Mucosa of descending colon (tissue), 3 donors: ENCODE results near the gene PRDX6. TPM values are rescaled to one million over a fixed set of nuclear protein-coding genes. Genes with fewer than 3 reads are reported as not detected.
A peak's percentile ranks its signal among the peaks of the same experiment; 100 is the strongest.

Experiments
- ATAC-seq: fragments of 200-7000 bp; cut with Tn5 transposase; one replicate; pipeline ENCODE4 v1.9.1; 2020; ENCODE audit warnings: mild to moderate bottlenecking, moderate library complexity
- DNase-seq, 3 donors: peaks; one replicate each; pipeline ENCODE4 v3.0.0-alpha.2; 2020
- H3K36me3 ChIP-seq: fragments of 200-600 bp; one replicate; pipeline ENCODE4 v1.8.0; 2021; ENCODE audit warnings: low read depth, mild to moderate bottlenecking
- H3K4me1 ChIP-seq: fragments of 200-600 bp; one replicate; pipeline ENCODE4 v1.8.0; 2021; ENCODE audit warnings: low read depth, mild to moderate bottlenecking
- H3K4me3 ChIP-seq: fragments of 200-600 bp; one replicate; pipeline ENCODE4 v1.8.0; 2021; ENCODE audit warnings: mild to moderate bottlenecking
- H3K9me3 ChIP-seq: fragments of 200-600 bp; one replicate; pipeline ENCODE4 v1.8.0; 2021; ENCODE audit warnings: mild to moderate bottlenecking
- CTCF ChIP-seq: fragments of 200-600 bp; IDR thresholded peaks from one replicate; pipeline ENCODE4 v1.8.0; 2022; ENCODE audit warnings: antibody characterized with exemption, mild to moderate bottlenecking
- intact Hi-C, 2 donors: fragments of 100-400 bp; cut with DNase I in 1 of 2; cut with micrococcal nuclease in 1 of 2; formaldehyde crosslinking; loops; one replicate each; pipeline versions ENCODE4 v1.11.0 to v1.11.1; 2022; cut with DNase I, micrococcal nuclease
- total RNA-seq, 3 donors: library from RNA; stranded (reverse); fragmentation: NEBNext Ultra II Directional in 2 of 3; extraction: Animal tissue kit (Norgen Biotek cat#: 25700) in 2 of 3; gene quantifications; one replicate each; pipeline versions ENCODE4 v1.2.1 to v1.2.4, GENCODE V29; 2021 to 2023
- donor health status: DM: no; HTN: no; CAD: no; lungs with moderate emphysema.
- donor health status: DM: no; HTN: no; CAD: no.
- donor health status: DM: no; HTN: yes; CAD: no.

Gene PRDX6
- total RNA-seq, 3 donors from 2014 or later = 398 to 884 (median 511) TPM

DNA sequence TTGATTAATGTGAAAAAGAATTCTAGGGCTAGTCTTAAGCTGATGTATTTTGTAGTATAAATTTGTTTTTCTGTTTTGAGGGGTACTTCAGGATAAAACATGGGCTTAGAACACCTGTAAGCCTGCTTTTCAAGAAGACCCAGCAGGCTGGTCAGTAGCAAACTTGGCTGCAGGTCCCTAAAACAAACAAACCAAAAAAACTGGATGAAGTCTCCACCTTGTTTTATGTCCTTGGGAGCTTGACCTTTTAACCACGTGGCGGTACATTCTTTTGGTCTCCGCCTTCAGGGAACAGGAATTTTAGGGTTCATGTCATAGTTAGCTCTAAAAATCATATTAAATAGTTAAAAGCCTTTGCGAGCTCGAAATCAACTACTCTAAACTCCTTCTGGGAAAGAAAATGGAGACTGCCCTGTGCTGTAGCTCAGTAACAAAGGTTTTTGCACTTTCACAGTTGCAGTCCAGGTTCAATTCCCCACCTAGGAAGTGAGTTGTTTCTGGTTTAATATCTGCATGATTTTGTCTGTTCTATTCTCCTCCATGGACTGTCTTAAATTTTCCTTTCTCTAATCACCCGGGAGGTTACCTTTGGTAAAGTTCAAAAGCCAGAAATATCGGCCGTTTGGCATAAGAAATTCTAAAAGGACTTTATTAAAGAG is 18.6 kb downstream of the PRDX6 start:
- H3K36me3 ChIP-seq = no peaks in the 10 kb centered on the region
- intact Hi-C loops = no loop called here
- no peak for ATAC-seq
- no peaks in the 10 kb centered on the region for H3K4me1 ChIP-seq
- no peak for TF ChIP-seq CTCF
- no peak overlapping the region for H3K4me3 ChIP-seq
- DNase-seq = no peak
- no peaks in the 10 kb centered on the region for H3K9me3 ChIP-seq

DNA sequence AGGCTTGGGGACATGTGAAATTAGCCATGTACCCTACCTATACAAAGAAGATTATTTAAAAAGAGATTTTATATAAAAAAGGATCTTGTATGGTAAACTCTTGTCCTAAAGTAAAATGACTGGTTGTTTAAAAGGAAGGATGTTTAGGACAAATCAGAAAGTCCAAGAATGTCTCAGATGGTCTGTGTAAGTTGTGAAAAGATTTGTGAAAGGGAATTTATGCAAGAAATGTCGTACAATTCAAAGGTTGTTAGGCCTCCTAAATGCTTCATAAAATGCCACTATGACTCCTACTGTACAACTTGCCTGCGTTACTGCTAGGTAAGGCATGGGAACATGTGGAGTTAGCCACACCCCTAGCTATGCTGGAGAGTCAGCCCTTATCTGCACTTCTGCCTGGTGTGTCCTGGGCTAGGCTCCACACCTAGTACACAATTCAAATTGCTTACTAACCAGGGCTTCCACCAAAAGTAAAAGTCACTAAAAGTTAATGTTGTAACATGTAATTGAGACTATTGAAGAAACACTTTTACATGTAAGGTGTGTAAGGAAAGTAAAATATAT is 19.7 kb downstream of the PRDX6 start:
- peak in 1 of 3 donors; percentile 34 for DNase-seq

DNA sequence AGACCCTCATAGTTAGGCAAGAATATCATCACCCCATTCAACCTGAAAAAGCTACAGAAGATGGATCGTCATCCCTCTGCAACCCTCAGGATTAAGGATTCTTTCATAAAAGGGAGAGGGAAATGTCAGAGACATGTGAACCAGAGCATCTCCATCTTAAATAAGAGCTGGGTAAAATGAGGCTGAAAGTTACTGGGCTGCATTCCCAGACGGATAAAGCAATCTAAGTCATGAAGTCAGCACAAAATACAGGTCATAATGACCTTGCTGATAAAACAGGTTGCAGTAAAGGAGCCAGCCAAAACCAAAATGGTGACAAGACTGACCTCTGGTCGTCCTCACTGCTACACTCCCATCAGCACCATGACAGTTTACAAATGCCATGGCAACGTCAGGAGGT is 22.6 kb downstream of the PRDX6 start:
- Histone ChIP-seq H3K4me1 (no peaks in the 10 kb centered on the region), H3K9me3 (no peaks in the 10 kb centered on the region), H3K4me3 (no peak overlapping the region), H3K36me3 (no peaks in the 10 kb centered on the region)
- intact Hi-C loops = no loop called here
- no peak for ATAC-seq
- no peak for TF ChIP-seq CTCF
- DNase-seq = no peak

More for the DNA sequence above, 19.7 kb downstream of the PRDX6 start:
- Histone ChIP-seq H3K9me3 (no peaks in the 10 kb centered on the region), H3K4me3 (no peak overlapping the region), H3K36me3 (no peaks in the 10 kb centered on the region), H3K4me1 (no peaks in the 10 kb centered on the region)
- intact Hi-C loops = no loop called here
- peak; percentile 97 for ATAC-seq
- TF ChIP-seq CTCF = no peak

- Histone ChIP-seq H3K4me1 (peaks cover 5% of the 10 kb centered on the region), H3K36me3 (no peaks in the 10 kb centered on the region), H3K9me3 (no peaks in the 10 kb centered on the region), H3K4me3 (no peak overlapping the region)
- DNase-seq (peak in 1 of 3 donors; percentile 4), ATAC-seq (peak; percentile 43)
- intact Hi-C loops = no loop called here
- TF ChIP-seq CTCF = no peak
Measured at GRCh38 chr1:173502104-173502503, 25.0 kb downstream of the PRDX6 start.

DNA sequence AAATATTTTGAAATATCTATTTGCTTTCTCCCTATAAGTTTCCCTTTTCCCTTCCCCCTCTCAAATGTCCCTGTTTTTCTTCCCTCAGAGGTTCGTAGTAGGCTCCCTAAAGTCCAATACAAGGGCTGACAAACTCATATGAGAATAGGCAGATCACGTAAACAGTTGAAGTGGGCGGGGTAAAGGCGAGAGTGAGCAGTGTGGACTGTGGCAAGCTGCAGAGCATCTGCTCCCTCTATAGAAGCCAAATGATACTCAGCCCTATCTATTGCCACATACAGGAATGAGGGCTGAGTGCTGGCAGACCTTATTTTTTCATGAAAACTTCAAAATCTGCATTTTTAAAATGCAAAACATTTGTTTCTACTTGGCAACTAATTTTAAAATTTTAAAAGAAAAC is 26.3 kb downstream of the PRDX6 start:
- TF ChIP-seq CTCF = no peak
- intact Hi-C loops = no loop called here
- Histone ChIP-seq H3K4me3 (no peak overlapping the region), H3K36me3 (no peaks in the 10 kb centered on the region), H3K4me1 (peaks cover 5% of the 10 kb centered on the region), H3K9me3 (no peaks in the 10 kb centered on the region)
- DNase-seq = peak in 1 of 3 donors; percentile 28
- peak; percentile 33 for ATAC-seq
